Bronchial epithelial cell (primary cell): ENCODE data around the gene BST2. TPM values are rescaled to one million over a fixed set of nuclear protein-coding genes. Genes with fewer than 3 reads are reported as not detected.
"Not testable (repeated sequence)": the region's sequence is repeated elsewhere in the genome, so short reads cannot be mapped to it uniquely, and the experiment has no call there.

Experiments used
- DNase-seq: peaks from one replicate; pipeline ENCODE4 v3.0.0-alpha.2; 2010; ENCODE audit warnings: low read depth
- FAIRE-seq: peaks from 2 replicates; lab custom pipeline; 2011; peaks lifted over from hg19 to GRCh38; lab: Jason Lieb, UNC
- H3K27me3 ChIP-seq: 2 replicates; pipeline ENCODE4 v1.5.1; 2011; ENCODE audit warnings: low read length; ENCODE audit not compliant: control insufficient read depth, insufficient read depth
- H3K36me3 ChIP-seq: 2 replicates; pipeline ENCODE4 v1.5.1; 2011; ENCODE audit warnings: low read length; ENCODE audit not compliant: control insufficient read depth, insufficient read depth
- H3K4me3 ChIP-seq: 2 replicates; pipeline ENCODE4 v1.5.1; 2011; ENCODE audit warnings: mild to moderate bottlenecking, low read depth, low read length, control low read depth
- CTCF ChIP-seq: IDR thresholded peaks from 2 replicates; pipeline ENCODE4 v1.5.1; 2011; ENCODE audit warnings: mild to moderate bottlenecking, moderate library complexity, low read length, control low read depth, inconsistent platforms; ENCODE audit not compliant: insufficient read depth, severe bottlenecking
- total RNA-seq: library from RNA; depleted of rRNA; stranded (reverse); fragments of >200 nt; gene quantifications from 2 replicates; pipeline ENCODE4 v1.2.1, GENCODE V29; 2014

BST2 gene
- total RNA-seq, 1 donor from 2014 or later = 8.7 TPM

GRCh38 chr19:17378271-17378670 lies 27.2 kb downstream of the BST2 start:
- FAIRE-seq = no peak
- TF ChIP-seq CTCF = no peak
- no peak overlapping the region for H3K4me3 ChIP-seq
- H3K27me3 ChIP-seq = no peaks in the 10 kb centered on the region
- no peaks in the 10 kb centered on the region for H3K36me3 ChIP-seq
- no peak for DNase-seq

DNA sequence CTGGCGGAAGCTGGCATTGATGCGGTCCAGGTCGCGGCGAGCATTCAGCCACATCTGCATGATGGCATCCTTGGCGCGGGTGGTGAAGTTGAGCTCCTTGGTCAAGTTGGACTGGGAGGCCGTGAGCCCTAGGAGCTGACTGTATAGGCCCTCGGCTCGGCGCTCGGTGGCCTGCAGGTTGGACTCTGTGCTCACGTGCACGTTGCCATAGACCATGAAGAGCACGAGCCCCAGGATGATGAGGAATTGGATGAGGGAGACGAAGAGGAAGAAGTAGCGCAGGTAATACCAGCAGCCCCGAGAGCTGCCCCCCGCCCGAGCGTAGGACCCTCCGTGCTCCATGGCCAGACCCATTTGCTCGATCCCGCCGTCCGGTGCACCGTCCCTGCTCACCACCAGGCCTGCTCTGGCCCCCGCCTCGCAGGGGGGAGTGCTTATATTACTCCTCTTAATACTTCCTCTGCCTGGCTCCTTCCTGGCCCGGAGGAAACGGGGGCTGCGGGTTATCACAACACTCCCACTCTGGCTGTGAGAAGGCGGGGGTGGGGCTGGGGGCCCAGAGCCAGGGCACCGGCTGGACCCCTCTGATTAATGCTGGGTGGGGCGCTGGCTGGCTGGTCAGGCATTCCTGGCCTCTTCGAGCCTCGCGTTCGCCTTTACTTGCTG lies 28.4 kb downstream of the BST2 start, which contains the start of gene PLVAP:
Gene PLVAP (minus strand): TSS at position 408 of the 666 bp plus-strand sequence. CDS start 54 bp downstream, at position 354.
- no peak for TF ChIP-seq CTCF
- Histone ChIP-seq H3K4me3 (no peak within 1 kb of the TSS), H3K36me3 (no peaks in the 10 kb centered on the region), H3K27me3 (no peaks in the 10 kb centered on the region)
- FAIRE-seq (no peak), DNase-seq (no peak)

DNA sequence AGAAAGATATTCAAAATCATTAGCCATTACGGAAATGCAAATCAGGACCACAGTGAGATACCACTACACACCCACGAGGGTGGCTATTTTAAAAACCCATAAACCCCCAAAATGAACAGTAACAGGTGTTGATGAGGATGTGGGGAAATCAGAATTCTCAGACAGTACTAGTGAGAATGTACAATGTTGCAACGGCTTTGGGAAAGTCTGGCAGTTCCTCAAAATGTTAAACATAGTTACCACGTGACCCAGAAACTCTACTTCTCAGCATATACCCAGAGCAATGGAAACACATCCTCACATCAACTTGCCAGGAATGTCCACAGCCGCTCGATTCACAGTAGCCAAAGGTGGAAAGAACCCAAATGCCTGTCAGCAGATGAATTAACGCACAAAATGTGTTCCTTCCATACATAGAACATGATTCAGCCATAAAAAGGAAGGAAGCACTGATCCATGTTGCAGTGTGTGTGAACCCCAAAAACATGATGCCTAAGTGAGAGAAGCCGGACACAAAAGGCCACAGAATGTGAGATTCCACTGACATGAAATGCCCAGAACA lies 35.3 kb downstream of the BST2 start:
- H3K36me3 ChIP-seq = no peaks in the 10 kb centered on the region
- DNase-seq (no peak), FAIRE-seq (no peak)
- no peak for TF ChIP-seq CTCF
- H3K27me3 ChIP-seq = no peaks in the 10 kb centered on the region
- no peak overlapping the region for H3K4me3 ChIP-seq

- FAIRE-seq = no peak
- TF ChIP-seq CTCF = no peak
Observed at GRCh38 chr19:17365361-17365760, 40.1 kb downstream of the BST2 start.

DNA sequence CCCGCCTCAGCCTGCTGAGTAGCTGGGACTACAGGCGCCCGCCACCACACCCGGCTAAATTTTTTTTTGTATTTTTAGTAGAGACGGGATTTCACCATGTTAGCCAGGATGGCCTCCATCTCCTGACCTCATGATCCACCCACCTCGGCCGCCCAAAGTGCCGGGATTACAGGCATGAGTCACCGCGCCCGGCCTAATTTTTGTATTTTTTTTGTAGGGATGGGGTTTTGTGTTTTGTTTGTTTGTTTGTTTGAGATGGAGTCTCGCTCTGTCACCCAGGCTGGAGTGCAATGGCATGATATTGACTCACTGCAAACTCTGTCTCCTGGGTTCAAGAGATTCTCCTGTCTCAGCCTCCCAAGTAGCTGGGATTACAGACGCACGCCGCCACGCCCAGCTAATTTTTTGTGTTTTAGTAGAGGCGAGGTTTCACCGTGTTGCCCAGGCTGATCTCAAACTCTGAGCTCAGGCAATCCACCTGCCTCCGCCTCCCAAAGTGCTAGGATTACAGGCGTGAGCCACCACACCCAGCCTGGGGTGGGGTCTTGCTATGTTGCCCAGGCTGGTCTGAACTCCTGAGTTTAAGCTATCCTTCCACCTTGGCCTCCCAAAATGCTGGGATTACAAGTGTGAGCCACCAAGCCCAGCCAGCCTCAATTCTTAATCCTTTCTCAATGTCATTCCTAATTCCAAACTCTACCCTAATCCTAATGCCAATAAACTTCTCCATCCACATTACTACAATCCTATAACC lies 41.4 kb downstream of the BST2 start:
- not testable (repeated sequence) for FAIRE-seq, DNase-seq, H3K4me3 ChIP-seq, H3K36me3 ChIP-seq, H3K27me3 ChIP-seq

More at GRCh38 chr19:17365361-17365760, 40.1 kb downstream of the BST2 start:
- no peak for DNase-seq
- H3K27me3 ChIP-seq = no peaks in the 10 kb centered on the region
- no peak overlapping the region for H3K4me3 ChIP-seq
- H3K36me3 ChIP-seq = no peaks in the 10 kb centered on the region
